Measurements from ENCODE around the gene MKRN3.

- TF ChIP-seq POLR2AphosphoS5 (IDR thresholded peaks at IDR 0.05; ENCODE audit: low read depth, low read length), result no peak
- no peak for TF ChIP-seq TCF7L2 (IDR thresholded peaks at IDR 0.05; ENCODE audit: low read depth, low read length)
- no peak for TF ChIP-seq CTCF (IDR thresholded peaks at IDR 0.05)
- TF ChIP-seq REST (IDR thresholded peaks at IDR 0.05; ENCODE audit: insufficient read depth in 1 of 2, low read depth in 2 of 2, low read length in 1 of 2), result no peak
- no peak for TF ChIP-seq SIN3A (IDR thresholded peaks at IDR 0.05; ENCODE audit: borderline replicate concordance, insufficient read depth, low read depth, low read length)
These were observed 17.4 kb upstream of the MKRN3 start for GRCh38 chr15:23548071-23548470.

Data from Panc1 (cell line).